ENCODE results near the gene PDE6H. TPM values are rescaled to one million over a fixed set of nuclear protein-coding genes. Genes with fewer than 3 reads are reported as not detected.

The PDE6H gene
- polyA plus RNA-seq = not detected
- long read RNA-seq, donor 1 = 0 reads
- long read RNA-seq, donor 2 = 0 reads
- long read RNA-seq, donor 3 = 0 reads
- long read RNA-seq, donor 4 = 0 reads
- long read RNA-seq, donor 5 = 0 reads
- long read RNA-seq, donor 6 = 0 reads
- long read RNA-seq, donor 7 = 0 reads
- long read RNA-seq, donor 8 = 0 reads
- long read RNA-seq, donor 9 = 0 reads
- long read RNA-seq, donor 10 = 0 reads

- no peak for FAIRE-seq
- no peaks in the 10 kb centered on the region for H3K36me3 ChIP-seq (ENCODE audit: control insufficient read depth in 3 of 3, insufficient read depth in 2 of 3, low read depth in 1 of 3, low read length in 3 of 3)
- H3K27ac ChIP-seq (ENCODE audit: low read depth in 1 of 3, low read length in 2 of 3) = no peak within 1 kb of the TSS
- DNase-seq = no peak
- H3K27me3 ChIP-seq (ENCODE audit: control insufficient read depth in 3 of 3, insufficient read depth in 3 of 3, low read length in 3 of 3) = no peaks in the 10 kb centered on the region
- H3K4me1 ChIP-seq (ENCODE audit: control insufficient read depth in 3 of 3, insufficient read depth in 2 of 3, low read depth in 1 of 3, low read length in 2 of 3) = no peaks in the 10 kb centered on the region
- H3K4me3 ChIP-seq (ENCODE audit: low read depth in 1 of 3, low read length in 3 of 3) = no peak within 1 kb of the TSS
- 40 to 82% (median 60%) methylated on average over 2 of the region's 2 CpGs for WGBS, 3 donors
- H3K9me3 ChIP-seq (ENCODE audit: control insufficient read depth in 2 of 2, insufficient read depth in 1 of 2, low read depth in 1 of 2, low read length in 1 of 2) = no peaks in the 10 kb centered on the region
Measured at GRCh38 chr12:14972816-14973215, at the start of gene PDE6H. Gene PDE6H (plus strand): TSS chr12:14973042. CDS start chr12:14978013, 4,971 bp downstream.

- no peak for FAIRE-seq
- WGBS, 3 donors = 88 to 94% (median 93%) methylated on average over 2 of the region's 2 CpGs
Measured at GRCh38 chr12:14923944-14924343, 48.9 kb upstream of the PDE6H start.

GRCh38 chr12:14924541-14924940 lies 48.3 kb upstream of the PDE6H start:
- H3K27me3 ChIP-seq (ENCODE audit: control insufficient read depth in 3 of 3, insufficient read depth in 3 of 3, low read length in 3 of 3) = no peaks in the 10 kb centered on the region
- no peak for FAIRE-seq
- H3K36me3 ChIP-seq (ENCODE audit: control insufficient read depth in 3 of 3, insufficient read depth in 2 of 3, low read depth in 1 of 3, low read length in 3 of 3) = peaks cover 0 to 2% (median 0%) of the 10 kb centered on the region in 3 donors
- WGBS, 3 donors = 86 to 92% (median 92%) methylated on average over 3 of the region's 3 CpGs
- no peak overlapping the region for H3K4me3 ChIP-seq (ENCODE audit: low read depth in 1 of 3, low read length in 3 of 3)
- no peak overlapping the region for H3K27ac ChIP-seq (ENCODE audit: low read depth in 1 of 3, low read length in 2 of 3)
- no peaks in the 10 kb centered on the region for H3K9me3 ChIP-seq (ENCODE audit: control insufficient read depth in 2 of 2, insufficient read depth in 1 of 2, low read depth in 1 of 2, low read length in 1 of 2)
- DNase-seq = no peak
- peaks cover 0 to 9% (median 0%) of the 10 kb centered on the region in 3 donors for H3K4me1 ChIP-seq (ENCODE audit: control insufficient read depth in 3 of 3, insufficient read depth in 2 of 3, low read depth in 1 of 3, low read length in 2 of 3)

More at GRCh38 chr12:14923944-14924343, 48.9 kb upstream of the PDE6H start:
- no peak for DNase-seq
- Histone ChIP-seq H3K9me3 (ENCODE audit: control insufficient read depth in 2 of 2, insufficient read depth in 1 of 2, low read depth in 1 of 2, low read length in 1 of 2) (no peaks in the 10 kb centered on the region), H3K4me1 (ENCODE audit: control insufficient read depth in 3 of 3, insufficient read depth in 2 of 3, low read depth in 1 of 3, low read length in 2 of 3) (peaks cover 0 to 3% (median 0%) of the 10 kb centered on the region in 3 donors), H3K4me3 (ENCODE audit: low read depth in 1 of 3, low read length in 3 of 3) (no peak overlapping the region), H3K27ac (ENCODE audit: low read depth in 1 of 3, low read length in 2 of 3) (no peak overlapping the region), H3K27me3 (ENCODE audit: control insufficient read depth in 3 of 3, insufficient read depth in 3 of 3, low read length in 3 of 3) (no peaks in the 10 kb centered on the region), H3K36me3 (ENCODE audit: control insufficient read depth in 3 of 3, insufficient read depth in 2 of 3, low read depth in 1 of 3, low read length in 3 of 3) (peaks cover 0 to 2% (median 0%) of the 10 kb centered on the region in 3 donors)

- 81 to 87% (median 86%) methylated on average over 3 of the region's 3 CpGs for WGBS, 3 donors
- Histone ChIP-seq H3K36me3 (ENCODE audit: control insufficient read depth in 3 of 3, insufficient read depth in 2 of 3, low read depth in 1 of 3, low read length in 3 of 3) (no peaks in the 10 kb centered on the region), H3K9me3 (ENCODE audit: control insufficient read depth in 2 of 2, insufficient read depth in 1 of 2, low read depth in 1 of 2, low read length in 1 of 2) (no peaks in the 10 kb centered on the region), H3K4me3 (ENCODE audit: low read depth in 1 of 3, low read length in 3 of 3) (no peak overlapping the region), H3K27me3 (ENCODE audit: control insufficient read depth in 3 of 3, insufficient read depth in 3 of 3, low read length in 3 of 3) (no peaks in the 10 kb centered on the region), H3K4me1 (ENCODE audit: control insufficient read depth in 3 of 3, insufficient read depth in 2 of 3, low read depth in 1 of 3, low read length in 2 of 3) (peaks cover 0 to 9% (median 0%) of the 10 kb centered on the region in 3 donors), H3K27ac (ENCODE audit: low read depth in 1 of 3, low read length in 2 of 3) (no peak overlapping the region)
- no peak for FAIRE-seq
- DNase-seq = no peak
Measured at GRCh38 chr12:14927267-14927666, 45.6 kb upstream of the PDE6H start.

- DNase-seq (peak in 1 of 2 donors; percentile 80), FAIRE-seq (no peak)
- 14 to 39% (median 31%) methylated on average over 4 of the region's 4 CpGs for WGBS, 3 donors
- peaks cover 0 to 9% (median 0%) of the 10 kb centered on the region in 3 donors for H3K4me1 ChIP-seq (ENCODE audit: control insufficient read depth in 3 of 3, insufficient read depth in 2 of 3, low read depth in 1 of 3, low read length in 2 of 3)
- H3K36me3 ChIP-seq (ENCODE audit: control insufficient read depth in 3 of 3, insufficient read depth in 2 of 3, low read depth in 1 of 3, low read length in 3 of 3) = no peaks in the 10 kb centered on the region
- H3K9me3 ChIP-seq (ENCODE audit: control insufficient read depth in 2 of 2, insufficient read depth in 1 of 2, low read depth in 1 of 2, low read length in 1 of 2) = no peaks in the 10 kb centered on the region
- no peaks in the 10 kb centered on the region for H3K27me3 ChIP-seq (ENCODE audit: control insufficient read depth in 3 of 3, insufficient read depth in 3 of 3, low read length in 3 of 3)
- H3K4me3 ChIP-seq (ENCODE audit: low read depth in 1 of 3, low read length in 3 of 3) = no peak overlapping the region
- no peak overlapping the region for H3K27ac ChIP-seq (ENCODE audit: low read depth in 1 of 3, low read length in 2 of 3)
Measured at GRCh38 chr12:14928931-14929330, 43.9 kb upstream of the PDE6H start.

- no peak overlapping the region for H3K4me3 ChIP-seq (ENCODE audit: low read depth in 1 of 3, low read length in 3 of 3)
- no peaks in the 10 kb centered on the region for H3K9me3 ChIP-seq (ENCODE audit: control insufficient read depth in 2 of 2, insufficient read depth in 1 of 2, low read depth in 1 of 2, low read length in 1 of 2)
- no peak overlapping the region for H3K27ac ChIP-seq (ENCODE audit: low read depth in 1 of 3, low read length in 2 of 3)
- FAIRE-seq = no peak
- no peak for DNase-seq
- no peaks in the 10 kb centered on the region for H3K36me3 ChIP-seq (ENCODE audit: control insufficient read depth in 3 of 3, insufficient read depth in 2 of 3, low read depth in 1 of 3, low read length in 3 of 3)
- peaks cover 0 to 14% (median 0%) of the 10 kb centered on the region in 3 donors for H3K4me1 ChIP-seq (ENCODE audit: control insufficient read depth in 3 of 3, insufficient read depth in 2 of 3, low read depth in 1 of 3, low read length in 2 of 3)
- H3K27me3 ChIP-seq (ENCODE audit: control insufficient read depth in 3 of 3, insufficient read depth in 3 of 3, low read length in 3 of 3) = no peaks in the 10 kb centered on the region
Measured at GRCh38 chr12:14930299-14930698, 42.5 kb upstream of the PDE6H start.

- no peak for FAIRE-seq
- DNase-seq = no peak
- Histone ChIP-seq H3K27me3 (ENCODE audit: control insufficient read depth in 3 of 3, insufficient read depth in 3 of 3, low read length in 3 of 3) (no peaks in the 10 kb centered on the region), H3K4me3 (ENCODE audit: low read depth in 1 of 3, low read length in 3 of 3) (no peak overlapping the region), H3K36me3 (ENCODE audit: control insufficient read depth in 3 of 3, insufficient read depth in 2 of 3, low read depth in 1 of 3, low read length in 3 of 3) (no peaks in the 10 kb centered on the region), H3K27ac (ENCODE audit: low read depth in 1 of 3, low read length in 2 of 3) (no peak overlapping the region), H3K9me3 (ENCODE audit: control insufficient read depth in 2 of 2, insufficient read depth in 1 of 2, low read depth in 1 of 2, low read length in 1 of 2) (no peaks in the 10 kb centered on the region), H3K4me1 (ENCODE audit: control insufficient read depth in 3 of 3, insufficient read depth in 2 of 3, low read depth in 1 of 3, low read length in 2 of 3) (peaks cover 0 to 22% (median 0%) of the 10 kb centered on the region in 3 donors)
- WGBS, 3 donors = 77 to 87% (median 87%) methylated on average over 4 of the region's 4 CpGs
Measured at GRCh38 chr12:14931359-14931758, 41.5 kb upstream of the PDE6H start.

- Histone ChIP-seq H3K4me1 (ENCODE audit: control insufficient read depth in 3 of 3, insufficient read depth in 2 of 3, low read depth in 1 of 3, low read length in 2 of 3) (peaks cover 0 to 22% (median 0%) of the 10 kb centered on the region in 3 donors), H3K4me3 (ENCODE audit: low read depth in 1 of 3, low read length in 3 of 3) (no peak overlapping the region), H3K27ac (ENCODE audit: low read depth in 1 of 3, low read length in 2 of 3) (no peak overlapping the region), H3K27me3 (ENCODE audit: control insufficient read depth in 3 of 3, insufficient read depth in 3 of 3, low read length in 3 of 3) (no peaks in the 10 kb centered on the region), H3K36me3 (ENCODE audit: control insufficient read depth in 3 of 3, insufficient read depth in 2 of 3, low read depth in 1 of 3, low read length in 3 of 3) (no peaks in the 10 kb centered on the region), H3K9me3 (ENCODE audit: control insufficient read depth in 2 of 2, insufficient read depth in 1 of 2, low read depth in 1 of 2, low read length in 1 of 2) (no peaks in the 10 kb centered on the region)
- WGBS, 3 donors = 88 to 92% (median 88%) methylated on average over 7 of the region's 7 CpGs
- no peak for FAIRE-seq
- no peak for DNase-seq
Measured at GRCh38 chr12:14931791-14932560, 40.9 kb upstream of the PDE6H start.

Data from small intestine (tissue), 16 donors.